HCEC 1CT (cell line): ENCODE results near the gene AXIN1.
"Not testable (repeated sequence)": the region's sequence is repeated elsewhere in the genome, so short reads cannot be mapped to it uniquely, and the experiment has no call there.

Source experiments
- DNase-seq: peaks from one replicate; pipeline ENCODE4 v3.0.0-alpha.2; 2017

The AXIN1 gene

GRCh38 chr16:353404-354290 lies 1.1 kb upstream of the AXIN1 start:
- no peak for DNase-seq

GRCh38 chr16:351804-352520 lies 561 bp downstream of the AXIN1 start:
- no peak for DNase-seq

GRCh38 chr16:350203-350602 lies 2.3 kb downstream of the AXIN1 start:
- no peak for DNase-seq

GRCh38 chr16:349211-349610 lies 3.3 kb downstream of the AXIN1 start:
- no peak for DNase-seq

GRCh38 chr16:348495-348894 lies 4.0 kb downstream of the AXIN1 start:
- not testable (repeated sequence) for DNase-seq

GRCh38 chr16:347203-347602 lies 5.3 kb downstream of the AXIN1 start:
- DNase-seq, result no peak

DNA sequence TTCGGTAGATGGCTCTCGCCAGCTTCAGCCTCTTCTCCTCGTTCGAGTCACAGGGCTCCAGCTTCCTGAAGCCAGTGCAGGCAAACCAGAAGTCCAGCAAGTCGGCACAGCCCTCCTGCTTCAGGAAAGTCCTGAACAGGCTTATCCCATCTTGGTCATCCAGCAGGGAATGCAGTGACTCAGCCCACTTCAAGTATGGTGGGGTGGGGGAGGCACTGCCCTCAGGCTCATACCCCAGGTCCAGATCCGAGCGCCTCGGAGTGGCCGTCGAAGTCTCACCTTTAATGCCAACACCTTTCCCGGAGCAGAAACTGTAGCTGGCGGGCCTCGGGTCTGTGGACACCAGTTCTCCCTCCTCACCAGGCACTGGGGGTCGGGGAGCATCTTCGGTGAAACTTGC lies 5.9 kb downstream of the AXIN1 start:
- DNase-seq, result no peak

- DNase-seq, result no peak
Measured at GRCh38 chr16:345772-346171, 6.8 kb downstream of the AXIN1 start.

- DNase-seq, result no peak
Measured at GRCh38 chr16:342455-343213, 9.9 kb downstream of the AXIN1 start.

- not testable (repeated sequence) for DNase-seq
Measured at GRCh38 chr16:341974-342336, 10.6 kb downstream of the AXIN1 start.

DNA sequence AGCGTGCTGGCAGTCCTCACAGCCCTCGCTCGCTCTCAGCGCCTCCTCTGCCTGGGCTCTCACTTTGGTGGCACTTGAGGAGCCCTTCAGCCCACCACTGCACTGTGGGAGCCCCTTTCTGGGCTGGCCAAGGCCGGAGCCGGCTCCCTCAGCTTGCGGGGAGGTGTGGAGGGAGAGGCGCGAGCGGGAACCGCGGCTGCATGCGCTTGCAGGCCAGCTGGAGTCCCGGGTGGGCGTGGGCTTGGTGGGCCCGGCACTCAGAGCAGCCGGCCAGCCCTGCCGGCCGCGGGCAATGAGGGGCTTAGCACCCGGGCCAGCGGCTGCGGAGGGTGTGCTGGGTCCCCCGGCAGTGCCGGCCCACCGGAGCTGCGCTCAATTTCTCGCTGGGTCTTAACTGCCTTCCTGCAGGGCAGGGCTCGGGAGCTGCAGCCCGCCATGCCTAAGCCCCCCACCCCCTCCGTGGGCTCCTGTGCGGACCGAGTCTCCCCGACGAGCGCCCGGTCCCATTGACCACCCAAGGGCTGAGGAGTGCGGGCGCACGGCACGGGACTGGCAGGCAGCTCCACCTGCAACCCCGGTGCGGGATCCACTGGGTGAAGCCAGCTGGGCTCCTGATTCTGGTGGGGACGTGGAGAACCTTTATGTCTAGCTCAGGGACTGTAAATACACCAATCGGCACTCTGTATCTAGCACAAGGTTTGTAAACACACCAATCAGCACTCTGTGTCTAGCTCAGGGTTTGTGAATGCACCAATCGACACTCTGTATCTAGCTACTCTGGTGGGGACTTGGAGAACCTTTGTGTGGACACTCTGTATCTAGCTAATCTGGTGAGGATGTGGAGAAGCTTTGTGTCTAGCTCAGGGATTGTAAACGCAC lies 11.2 kb downstream of the AXIN1 start:
- DNase-seq, result not testable (repeated sequence)

DNA sequence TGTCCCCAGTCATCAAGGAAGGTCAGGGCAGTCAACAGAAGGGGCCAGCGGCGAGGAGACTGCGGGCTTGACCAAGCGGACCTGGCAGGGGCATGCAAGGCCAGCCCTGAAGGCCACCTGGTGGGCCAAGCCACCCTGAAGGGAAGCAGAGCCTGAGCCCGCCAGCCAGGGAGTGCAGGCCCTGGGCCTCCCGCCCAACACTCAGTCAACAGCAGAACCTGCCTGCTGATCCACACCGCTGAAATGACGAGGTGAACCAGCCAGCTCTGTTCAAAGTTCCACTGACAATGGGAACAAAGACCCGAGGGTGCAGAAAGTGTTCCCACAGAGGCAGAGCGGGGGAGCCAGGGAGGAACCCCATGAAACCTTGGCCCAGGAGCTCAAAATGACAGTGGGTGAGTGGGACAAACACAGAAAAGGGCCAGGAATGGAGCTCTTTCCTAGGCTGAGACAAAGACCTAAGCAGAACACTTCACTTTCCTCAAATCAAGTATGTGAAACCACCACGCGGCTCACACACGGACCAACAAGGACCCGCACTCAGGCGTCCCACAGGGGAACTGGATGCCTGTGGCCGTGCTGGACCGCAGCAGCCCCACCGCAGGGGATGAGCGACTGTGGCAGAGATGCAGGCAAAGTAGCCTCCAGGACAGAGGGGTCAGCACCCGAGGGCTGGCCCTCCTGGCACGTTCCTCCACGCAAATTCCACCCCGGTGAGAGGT lies 12.0 kb downstream of the AXIN1 start:
- no peak for DNase-seq

GRCh38 chr16:339680-340079 lies 12.8 kb downstream of the AXIN1 start:
- no peak for DNase-seq

DNA sequence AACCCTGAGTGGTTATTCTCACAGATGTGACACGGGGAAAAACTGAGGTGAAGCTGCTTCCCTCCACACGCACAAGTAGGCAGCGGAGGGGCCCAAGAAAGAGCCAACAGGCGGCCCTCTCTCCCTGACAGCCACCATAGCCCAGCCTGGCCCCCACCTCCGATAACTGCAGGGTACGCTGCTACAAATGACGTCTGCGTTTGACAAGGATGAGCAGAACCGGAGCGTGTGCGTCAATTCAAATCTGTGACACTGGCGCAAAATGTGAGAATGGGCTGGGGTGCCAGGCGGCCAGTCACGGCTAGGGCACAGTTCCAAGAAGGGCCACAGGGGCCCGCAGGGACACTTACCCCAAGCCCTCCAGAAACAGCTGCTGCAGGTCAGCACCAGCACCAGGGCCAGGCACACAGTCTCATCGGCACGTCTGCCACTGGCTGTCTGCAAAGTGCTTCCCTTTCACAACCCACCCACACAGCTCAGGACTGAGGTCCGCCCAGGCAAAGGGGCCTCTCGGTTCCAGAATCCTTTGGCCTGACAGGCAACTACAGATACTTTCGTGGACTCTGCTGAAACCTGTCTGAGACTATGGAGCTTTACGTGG lies 14.4 kb downstream of the AXIN1 start:
- DNase-seq, result no peak

GRCh38 chr16:337437-337836 lies 15.1 kb downstream of the AXIN1 start:
- DNase-seq, result no peak

GRCh38 chr16:336269-336668 lies 16.3 kb downstream of the AXIN1 start:
- DNase-seq, result no peak

DNA sequence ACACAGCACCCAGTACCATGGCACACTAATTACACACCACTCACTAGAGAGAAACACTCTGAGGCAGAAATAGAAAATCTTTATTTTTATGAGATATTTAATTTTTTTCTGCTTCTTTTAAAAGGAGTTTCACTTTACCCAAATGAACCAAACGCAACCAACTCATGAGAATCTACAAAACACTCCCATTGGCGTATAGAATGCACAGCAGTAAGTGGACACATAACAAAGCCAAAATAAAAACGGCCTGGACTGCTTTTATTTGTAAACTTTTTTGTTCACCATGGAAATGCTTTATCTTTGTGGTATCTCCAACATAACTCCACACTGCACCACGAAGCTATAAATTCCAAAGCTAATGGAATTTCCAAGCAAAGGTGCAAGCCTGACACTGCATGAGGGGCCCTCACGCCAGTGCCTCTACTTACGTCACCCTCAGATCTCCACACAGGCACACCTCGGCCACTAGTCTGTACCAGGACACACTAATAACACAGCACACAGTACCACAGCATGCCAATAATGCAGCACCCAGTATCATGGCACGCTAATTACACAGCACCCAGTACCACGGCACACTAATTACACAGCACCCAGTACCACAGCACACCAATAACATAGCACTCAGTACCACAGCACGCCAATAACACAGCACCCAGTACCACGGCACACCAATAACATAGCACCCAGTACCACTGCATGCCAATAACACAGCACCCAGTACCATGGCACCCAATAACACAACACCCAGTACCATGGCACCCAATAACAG lies 17.5 kb downstream of the AXIN1 start:
- DNase-seq, result not testable (repeated sequence)

DNA sequence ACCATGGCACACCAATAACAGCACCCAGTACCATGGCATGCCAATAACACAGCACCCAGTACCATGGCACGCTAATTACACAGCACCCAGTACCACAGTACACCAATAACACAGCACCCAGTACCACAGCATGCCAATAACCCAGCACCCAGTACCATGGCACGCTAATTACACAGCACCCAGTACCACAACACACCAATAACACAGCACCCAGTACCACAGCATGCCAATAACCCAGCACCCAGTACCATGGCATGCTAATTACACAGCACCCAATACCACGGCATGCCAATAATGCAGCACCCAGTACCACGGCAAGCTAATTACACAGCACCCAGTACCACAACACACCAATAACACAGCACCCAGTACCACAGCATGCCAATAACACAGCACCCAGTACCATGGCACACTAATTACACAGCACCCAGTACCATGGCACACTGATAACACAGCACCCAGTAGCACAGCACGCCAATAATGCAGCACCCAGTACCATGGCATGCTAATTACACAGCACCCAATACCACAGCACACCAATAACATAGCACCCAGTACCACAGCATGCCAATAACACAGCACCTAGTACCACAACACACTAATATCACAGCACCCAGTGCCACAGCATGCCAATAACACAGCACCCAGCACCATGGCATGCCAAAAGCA lies 18.2 kb downstream of the AXIN1 start:
- DNase-seq, result not testable (repeated sequence)

DNA sequence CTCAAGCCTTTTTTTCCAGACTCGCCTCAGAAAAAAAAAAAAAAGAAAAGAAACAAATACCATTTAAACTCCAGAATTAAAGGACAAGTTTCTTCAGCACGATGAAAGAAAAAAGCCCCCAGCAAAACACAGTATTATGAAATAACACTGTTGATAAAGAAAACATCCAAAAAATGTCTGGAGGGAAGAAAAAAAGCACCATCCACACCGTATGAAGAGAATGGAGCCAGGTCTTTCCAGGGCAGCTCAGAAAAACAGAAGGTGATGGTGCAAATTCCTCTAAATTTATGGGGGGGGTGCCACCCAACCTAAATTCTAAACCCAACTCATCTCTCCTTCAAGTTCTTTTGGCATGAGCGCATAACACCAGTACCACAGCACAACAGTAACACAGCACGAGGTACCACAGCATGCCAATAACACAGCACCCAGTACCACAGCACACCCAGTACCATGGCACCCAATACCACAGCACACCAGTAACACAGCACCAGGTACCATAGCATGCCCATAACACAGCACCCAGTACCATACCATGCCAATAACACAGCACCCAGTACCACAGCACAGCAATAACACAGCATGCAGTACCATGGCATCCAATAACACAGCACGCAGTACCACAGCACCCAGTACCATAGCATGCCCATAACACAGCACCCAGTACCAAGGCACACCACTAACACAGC lies 19.0 kb downstream of the AXIN1 start:
- no peak for DNase-seq
